HG02610 (cell line): ENCODE data around the gene C1QA.

Experiments used
- ATAC-seq: cut with Tn5 transposase; IDR thresholded peaks from one replicate; pipeline ENCODE4 v1.9.1; 2021; ENCODE audit warnings: mild to moderate bottlenecking, moderate library complexity; ENCODE audit not compliant: unreplicated experiment

Gene C1QA

GRCh38 chr1:22612671-22613571 lies 23.5 kb upstream of the C1QA start:
- no peak for ATAC-seq

- no peak for ATAC-seq
Observed at GRCh38 chr1:22613572-22613918, 22.9 kb upstream of the C1QA start.

- ATAC-seq, result no peak
Observed at GRCh38 chr1:22613951-22614350, 22.5 kb upstream of the C1QA start.

DNA sequence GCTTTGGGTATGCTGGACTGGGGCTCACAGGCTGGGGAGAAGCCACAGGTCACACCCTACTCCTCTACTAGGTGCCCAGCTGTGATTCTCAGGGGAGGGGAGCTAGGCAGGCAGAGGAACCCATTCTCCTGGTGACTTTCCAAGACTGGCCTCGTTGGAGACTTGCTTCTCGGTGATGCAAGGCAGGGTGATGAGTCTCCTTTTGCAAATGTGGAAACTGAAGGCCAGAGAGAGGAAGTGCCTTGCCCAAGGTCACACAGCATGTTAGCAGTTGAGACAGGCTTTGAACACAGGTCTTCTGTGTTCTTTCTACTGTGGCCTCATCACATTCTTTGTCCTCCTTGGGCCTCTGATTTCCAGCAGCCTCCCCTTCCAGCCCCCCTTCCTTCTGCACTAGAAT lies 20.5 kb upstream of the C1QA start:
- ATAC-seq, result no peak

- ATAC-seq, result no peak
Observed at GRCh38 chr1:22616571-22616970, 19.9 kb upstream of the C1QA start.

DNA sequence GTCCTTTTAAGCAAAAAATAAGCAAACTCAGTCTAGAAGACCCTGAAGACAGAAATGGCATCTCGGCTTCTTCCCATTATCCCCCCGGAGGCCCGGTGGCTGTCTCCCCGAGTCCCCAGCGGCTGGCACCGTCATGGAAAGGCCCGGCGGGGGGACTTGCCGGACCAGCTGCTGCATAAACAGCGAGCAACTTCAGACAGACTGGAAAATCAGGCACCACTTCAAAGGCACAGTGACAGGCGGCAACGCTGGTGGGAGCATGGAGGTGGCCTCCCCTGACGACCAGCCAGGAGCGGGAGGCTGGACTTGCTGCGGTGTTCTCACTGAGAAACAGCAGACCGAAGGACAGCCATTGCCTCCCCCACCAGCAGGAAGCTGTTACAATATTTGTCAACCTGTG lies 18.4 kb upstream of the C1QA start:
- no peak for ATAC-seq

DNA sequence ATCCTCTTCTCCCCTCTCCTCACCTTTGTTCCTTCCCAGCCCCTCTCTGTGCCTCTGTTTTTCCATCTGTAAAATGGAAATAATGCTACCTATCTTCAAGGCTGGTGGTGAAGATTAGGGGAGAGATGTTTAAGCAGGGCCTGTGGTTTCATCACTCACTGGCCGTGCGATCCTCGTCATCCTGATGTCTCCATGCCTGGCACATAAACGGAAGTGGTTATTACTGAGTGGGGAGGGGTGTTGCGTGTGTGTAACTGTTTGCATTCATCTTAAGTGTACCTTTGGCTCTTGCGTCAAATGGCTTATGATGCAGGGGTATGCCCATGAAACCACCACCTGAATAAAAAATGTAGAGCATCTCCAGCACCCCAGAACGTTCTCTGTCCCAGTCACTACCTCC lies 17.2 kb upstream of the C1QA start:
- no peak for ATAC-seq

GRCh38 chr1:22619798-22620197 lies 16.6 kb upstream of the C1QA start:
- no peak for ATAC-seq

GRCh38 chr1:22621761-22622160 lies 14.7 kb upstream of the C1QA start:
- ATAC-seq, result no peak

DNA sequence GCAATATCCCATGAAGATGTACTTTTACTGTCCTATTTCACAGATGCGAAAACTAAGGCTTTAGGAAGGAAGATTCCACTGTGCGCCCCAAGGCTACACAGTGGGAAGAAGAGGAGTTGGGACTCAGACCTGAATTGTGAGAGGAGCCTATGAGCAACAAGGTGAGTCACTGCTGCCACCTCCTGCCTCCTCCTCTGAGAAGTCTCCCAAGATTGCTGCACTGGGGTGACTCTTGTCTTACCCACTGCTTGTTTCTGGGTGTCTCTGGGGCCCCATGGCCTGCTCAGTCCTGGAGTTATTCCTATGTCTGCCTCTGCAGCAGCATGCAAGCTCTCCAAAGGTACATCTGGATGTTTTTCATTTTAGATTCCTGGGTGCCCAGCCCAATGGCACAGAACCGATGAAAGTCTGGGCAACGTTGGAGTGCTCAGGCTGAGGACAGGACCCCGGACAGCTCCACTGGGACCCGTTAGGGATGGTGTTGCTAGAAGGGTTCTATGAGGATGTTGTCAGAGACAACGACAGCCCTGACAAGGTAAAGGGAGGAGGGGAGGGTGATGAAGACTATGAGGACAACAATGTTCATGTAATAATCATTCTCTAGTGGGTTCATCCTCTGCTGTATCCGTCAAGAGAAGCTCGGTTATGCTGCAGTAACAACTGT lies 11.0 kb upstream of the C1QA start:
- no peak for ATAC-seq

DNA sequence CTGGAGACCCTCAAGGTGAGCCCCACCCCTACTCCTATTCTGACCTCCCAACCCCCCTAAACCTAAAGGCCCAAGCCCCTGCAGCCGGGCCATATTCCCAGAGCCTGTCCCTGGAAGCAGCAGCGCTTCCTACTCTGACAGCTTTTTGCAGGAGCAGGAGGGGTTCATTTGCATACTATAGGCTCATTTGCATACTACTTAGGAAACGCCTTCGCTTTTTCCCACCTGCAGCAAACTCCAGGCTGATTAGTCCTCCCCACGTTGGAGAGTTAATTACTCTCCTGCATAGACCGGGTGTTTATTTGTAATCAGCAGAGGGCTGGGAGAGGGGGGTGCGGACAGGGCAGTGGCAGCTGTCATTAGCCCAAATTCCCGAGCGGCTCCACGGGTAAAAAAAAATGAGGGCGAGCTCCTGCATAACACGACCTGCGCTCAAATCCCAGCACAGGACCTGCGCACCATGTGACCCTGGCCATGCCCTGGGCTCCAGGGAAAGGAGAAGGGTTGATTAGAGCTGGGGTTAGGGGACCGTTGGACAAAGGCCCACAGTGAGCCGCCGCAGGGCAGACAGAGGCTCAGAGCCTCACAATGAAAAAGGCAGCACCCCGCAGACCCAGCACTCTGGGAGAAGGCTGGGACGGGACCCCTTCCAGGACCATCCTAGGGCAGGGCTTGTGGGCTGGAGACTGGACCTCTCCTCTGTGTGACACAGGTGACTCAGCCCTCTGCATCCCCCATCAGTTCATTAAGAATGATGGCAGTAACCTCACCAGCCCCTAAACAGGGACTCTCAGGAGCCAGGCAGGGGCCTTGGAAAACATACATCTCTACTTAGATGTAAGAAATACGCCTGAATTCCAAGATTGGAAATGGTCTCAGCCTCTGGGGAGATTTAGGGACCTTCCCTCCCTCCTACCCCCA lies 9.9 kb upstream of the C1QA start:
- no peak for ATAC-seq

GRCh38 chr1:22627331-22627730 lies 9.1 kb upstream of the C1QA start:
- ATAC-seq, result no peak

GRCh38 chr1:22628698-22629444 lies 7.6 kb upstream of the C1QA start:
- ATAC-seq, result no peak

DNA sequence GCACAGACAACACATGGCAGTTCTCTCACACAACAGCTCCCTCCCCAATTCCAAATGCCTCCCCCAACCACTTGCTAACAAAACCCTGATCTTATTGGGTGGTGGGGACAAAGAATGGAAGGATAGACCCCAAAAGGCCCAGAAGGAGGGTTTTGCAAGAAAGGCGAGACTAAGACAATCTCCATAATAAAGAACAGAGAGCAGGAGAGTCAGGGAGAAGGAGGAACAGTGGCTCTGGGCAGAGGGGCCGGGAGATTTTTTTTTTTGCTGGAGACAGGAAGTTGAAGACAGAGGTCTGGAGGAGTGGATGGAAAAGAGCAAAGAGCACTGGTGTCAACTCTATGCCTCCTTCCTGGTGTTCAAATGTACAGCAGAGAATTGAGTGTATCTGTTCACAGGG lies 6.5 kb upstream of the C1QA start:
- ATAC-seq, result no peak

- no peak for ATAC-seq
Observed at GRCh38 chr1:22633697-22634463, 2.5 kb upstream of the C1QA start.

- no peak for ATAC-seq
Observed at GRCh38 chr1:22635436-22635835, 992 bp upstream of the C1QA start.

DNA sequence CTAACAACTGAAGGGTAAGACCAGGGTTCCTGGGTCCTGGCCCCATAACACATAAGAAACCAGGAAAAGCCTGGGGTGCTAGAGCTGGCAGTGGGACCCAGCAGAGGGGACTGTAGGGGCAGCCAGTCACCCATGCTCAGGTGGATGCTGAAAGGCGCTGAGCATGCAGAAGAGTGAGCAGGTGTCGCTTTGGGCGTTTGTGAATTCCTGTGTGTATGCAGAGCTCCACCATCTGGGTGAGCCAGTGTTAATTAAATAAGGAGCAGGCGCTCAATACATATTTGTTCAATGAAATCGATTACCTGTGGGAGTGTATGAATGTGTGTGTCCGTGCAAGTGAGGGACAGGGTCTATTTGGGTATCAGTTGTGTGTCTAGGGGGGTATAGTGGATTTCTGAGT lies 499 bp downstream of the C1QA start:
- no peak for ATAC-seq

DNA sequence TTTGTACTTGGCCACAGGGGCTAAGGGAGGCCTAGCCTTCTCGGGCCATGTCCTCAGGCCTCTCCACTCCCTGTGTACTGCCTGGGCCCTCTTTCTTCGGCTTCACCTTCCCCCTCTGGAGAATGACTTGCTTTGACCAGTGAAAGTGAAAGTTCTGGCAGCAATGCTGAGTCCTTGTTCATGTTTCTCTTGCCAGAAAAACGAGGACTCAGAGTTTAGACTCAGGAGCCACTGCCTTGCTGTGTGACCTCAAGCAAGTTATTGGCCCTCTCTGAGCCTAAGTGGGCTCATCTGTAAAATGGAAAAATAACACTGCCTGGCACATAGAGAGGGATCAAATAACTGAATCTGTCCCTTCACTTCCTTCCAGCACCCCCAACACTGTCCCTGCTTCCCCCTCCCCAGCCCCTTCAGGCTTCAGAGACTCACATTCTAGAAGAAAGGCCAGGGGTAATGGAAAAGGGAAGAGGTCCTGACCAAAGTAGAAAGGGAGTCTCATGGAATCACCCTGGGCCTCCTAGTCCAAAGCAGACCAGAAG lies 1.5 kb downstream of the C1QA start:
- no peak for ATAC-seq

DNA sequence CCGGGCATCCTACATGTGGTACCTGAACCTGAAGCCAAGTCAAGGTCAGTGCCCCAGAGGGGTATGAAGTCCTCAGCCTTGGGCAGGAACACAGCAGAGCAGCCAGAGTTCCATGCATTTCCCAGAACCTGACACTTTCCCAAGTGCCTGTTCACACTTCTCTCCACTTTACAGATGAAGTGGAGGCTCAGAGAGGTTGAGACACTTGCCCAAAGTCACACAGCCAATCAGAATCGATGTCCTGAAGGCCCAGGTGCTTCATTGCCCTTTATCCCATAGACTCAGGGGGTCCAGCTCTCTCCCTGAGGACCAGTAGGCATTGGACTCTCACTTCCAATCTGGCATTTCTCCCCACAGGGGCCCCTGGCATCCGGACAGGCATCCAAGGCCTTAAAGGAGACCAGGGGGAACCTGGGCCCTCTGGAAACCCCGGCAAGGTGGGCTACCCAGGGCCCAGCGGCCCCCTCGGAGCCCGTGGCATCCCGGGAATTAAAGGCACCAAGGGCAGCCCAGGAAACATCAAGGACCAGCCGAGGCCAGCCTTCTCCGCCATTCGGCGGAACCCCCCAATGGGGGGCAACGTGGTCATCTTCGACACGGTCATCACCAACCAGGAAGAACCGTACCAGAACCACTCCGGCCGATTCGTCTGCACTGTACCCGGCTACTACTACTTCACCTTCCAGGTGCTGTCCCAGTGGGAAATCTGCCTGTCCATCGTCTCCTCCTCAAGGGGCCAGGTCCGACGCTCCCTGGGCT lies 2.2 kb downstream of the C1QA start:
- no peak for ATAC-seq
